Raji (cell line): Measurements from ENCODE around the gene GNAS.

Experiments
- POLR2A ChIP-seq: IDR thresholded peaks from 2 replicates; pipeline ENCODE4 v1.6.1; 2011; ENCODE audit warnings: low read depth, low read length, control low read depth; ENCODE audit not compliant: insufficient read depth

Gene GNAS

DNA sequence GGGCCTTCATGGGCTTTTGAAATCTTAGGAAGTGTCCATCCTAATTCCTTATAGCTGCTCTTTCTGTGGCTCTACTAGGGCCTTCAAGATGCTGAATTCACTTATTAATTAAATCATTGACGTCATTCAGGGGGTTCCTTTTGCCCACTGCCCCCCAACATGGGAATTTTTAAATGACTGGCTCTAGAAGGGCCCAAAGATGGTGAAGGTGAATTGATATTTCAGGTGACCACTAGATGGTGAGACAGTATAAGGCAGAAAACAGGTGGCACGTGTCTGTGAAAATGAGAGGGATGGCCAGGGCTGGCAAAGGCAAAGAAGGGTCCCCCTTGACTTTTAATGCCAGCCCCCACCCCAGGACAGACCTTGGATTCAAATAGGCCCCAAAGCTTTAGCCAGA lies 11.8 kb downstream of the GNAS start:
- no peak for TF ChIP-seq POLR2A

DNA sequence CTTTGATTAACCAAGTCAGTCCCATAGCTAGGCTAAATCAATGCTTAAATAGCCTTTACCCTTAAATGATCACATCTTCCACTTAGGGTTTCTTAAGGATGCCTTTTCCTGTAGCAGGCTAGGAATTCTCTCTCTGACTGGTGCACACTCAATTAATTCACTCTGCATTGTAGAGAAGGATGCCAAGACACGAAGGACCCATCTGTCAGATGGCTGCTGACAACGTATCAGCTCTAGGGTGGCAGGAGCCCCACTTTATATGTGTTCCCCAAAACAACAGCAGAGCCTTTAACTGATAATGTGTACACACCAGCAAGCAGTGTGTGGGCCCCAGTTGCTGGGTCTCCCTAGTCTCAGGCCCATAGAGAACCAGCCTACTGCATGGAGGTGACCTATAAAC lies 13.3 kb downstream of the GNAS start:
- no peak for TF ChIP-seq POLR2A

DNA sequence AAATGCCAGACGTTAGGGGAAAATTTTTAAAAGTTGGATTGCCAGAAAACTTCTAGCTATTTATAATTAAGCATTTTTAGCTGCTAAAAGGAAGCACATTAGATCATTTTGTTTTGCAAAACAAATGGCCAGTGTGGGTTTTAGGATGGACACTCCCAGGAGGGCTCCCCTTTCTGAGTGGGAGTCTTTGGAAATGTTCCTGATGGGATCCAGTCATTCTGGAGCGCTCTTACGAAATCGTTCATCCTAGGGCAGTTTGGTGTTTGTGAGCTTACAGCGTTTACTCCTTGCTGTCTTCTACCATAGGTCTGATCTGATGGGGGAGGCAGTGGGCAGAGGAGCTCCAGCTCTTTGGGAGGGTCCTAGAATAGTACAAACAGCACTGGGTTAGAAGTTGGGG lies 14.7 kb downstream of the GNAS start:
- no peak for TF ChIP-seq POLR2A

DNA sequence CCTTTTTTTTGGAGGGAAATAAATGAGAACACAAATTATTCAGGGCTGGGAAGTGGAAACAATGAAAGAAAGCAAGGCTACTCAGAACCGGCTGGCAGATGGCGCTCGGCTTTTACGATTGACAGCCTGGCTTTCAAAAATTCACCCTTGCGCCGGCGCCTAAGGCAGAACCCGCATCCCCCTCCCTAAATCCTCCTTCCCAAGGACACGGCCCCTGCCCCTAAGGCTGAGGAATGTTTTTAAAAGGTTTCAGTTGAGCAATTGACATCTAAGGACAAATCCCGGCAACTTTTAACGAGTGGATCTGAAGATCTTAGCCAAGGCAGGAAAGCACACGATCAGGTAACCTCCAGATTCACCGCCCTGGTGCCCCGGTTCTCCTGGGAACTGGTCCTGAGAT lies 16.3 kb downstream of the GNAS start:
- TF ChIP-seq POLR2A: no peak

DNA sequence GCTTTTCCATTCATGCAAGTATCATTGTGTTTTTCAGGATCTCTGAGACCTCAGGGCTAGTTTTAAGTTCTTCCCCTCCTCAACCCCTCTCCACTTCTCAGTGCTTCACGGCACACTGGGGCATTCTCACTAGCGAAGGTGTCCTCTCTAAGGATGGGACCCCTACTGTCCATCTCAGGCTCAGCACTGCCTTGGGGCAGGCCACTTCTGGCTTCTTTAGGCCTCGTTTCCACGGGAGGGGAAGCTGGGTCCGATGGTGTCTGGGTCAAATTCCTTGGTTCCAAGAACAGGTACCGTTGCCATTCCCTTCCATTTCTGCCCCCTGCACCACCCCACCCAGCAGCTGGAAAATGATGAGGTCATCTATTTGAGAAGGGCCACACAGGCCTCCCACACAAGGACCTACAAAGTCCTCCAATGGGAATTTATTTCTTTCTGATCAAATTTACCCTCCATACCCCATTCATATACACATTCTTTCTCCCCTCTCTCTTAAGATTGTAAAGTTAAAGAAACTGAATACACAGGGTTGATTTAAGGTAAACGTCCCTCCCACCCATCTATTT lies 17.2 kb downstream of the GNAS start:
- TF ChIP-seq POLR2A: no peak

DNA sequence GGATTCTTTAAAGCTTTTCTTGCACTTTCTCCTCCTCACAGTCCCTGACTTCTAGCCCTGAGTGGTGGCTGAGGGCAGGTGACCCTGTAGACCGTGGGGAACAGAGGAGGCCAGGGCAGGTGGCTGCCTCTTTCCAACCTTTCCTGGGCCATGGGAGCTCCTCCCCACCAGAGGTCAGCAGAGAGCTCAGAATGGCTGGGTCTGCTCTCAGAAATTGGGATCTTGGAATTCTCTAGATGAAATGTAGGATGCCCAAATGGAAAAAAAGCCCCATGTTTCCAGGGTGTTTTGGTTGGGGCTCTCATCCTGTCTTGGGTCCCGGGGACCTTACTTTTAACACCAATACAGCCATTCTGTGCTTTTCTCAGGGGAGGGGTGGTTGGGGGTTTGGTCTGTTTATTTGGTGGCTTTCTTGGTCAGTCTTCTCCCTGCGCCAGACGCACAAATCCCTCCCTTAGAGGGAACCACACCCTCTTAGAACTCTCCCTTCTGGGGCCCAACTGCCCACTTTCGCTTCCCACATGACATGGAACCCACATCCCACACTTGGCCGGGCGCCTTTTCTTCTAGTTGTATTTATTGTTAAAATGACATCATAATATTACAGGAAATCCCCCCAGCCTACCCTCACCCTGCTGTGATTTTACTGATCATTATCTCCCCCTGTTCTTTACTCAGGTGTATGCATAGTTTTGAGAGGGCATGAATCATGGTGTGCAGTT lies 17.9 kb downstream of the GNAS start:
- no peak for TF ChIP-seq POLR2A

DNA sequence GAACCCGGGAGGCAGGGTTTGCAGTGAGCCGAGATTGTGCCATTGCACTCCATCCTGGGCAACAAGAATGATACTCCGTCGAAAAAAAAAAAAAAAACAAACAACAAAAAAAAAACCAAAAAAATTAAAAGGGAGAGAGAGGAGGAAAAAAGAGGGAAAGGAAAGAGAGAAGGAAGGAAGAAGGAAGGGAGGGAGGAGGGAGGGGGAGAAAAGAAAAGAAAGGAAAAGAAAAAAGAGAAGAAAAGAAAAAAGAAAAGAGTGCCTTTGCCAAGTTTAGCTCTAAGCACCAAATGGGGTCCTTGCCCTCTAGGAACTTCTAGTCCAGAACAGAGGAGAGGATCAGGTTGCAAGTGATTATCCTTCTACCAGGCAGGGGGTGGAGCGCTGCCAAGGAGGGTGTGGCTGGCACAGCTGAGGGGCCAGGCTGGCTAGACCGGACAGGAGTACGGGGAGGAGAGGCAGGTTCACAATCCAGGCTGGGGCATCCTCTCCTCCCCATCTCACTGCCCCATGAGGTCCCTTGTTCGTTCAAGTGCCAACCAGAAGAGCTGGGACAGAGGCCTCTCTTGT lies 19.1 kb downstream of the GNAS start:
- TF ChIP-seq POLR2A: no peak

DNA sequence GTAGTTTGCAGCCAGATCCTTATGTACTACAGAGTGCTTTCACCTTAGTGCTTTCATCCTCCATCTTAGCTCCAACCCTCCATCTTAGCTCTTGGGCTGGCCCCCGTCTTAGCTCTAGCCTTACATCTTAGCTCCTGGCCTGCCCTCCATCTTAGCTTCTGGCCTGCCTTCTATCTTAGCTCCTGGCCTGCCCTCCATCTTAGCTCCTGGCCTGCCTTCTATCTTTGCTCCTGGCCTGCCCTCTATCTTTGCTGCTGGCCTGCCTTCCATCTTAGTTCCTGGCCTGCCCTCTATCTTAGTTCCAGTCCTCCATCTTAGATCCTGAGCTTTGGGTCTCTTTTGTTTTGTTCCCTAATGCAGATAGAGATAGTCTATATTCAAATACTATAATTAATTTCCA lies 22.0 kb downstream of the GNAS start:
- no peak for TF ChIP-seq POLR2A

DNA sequence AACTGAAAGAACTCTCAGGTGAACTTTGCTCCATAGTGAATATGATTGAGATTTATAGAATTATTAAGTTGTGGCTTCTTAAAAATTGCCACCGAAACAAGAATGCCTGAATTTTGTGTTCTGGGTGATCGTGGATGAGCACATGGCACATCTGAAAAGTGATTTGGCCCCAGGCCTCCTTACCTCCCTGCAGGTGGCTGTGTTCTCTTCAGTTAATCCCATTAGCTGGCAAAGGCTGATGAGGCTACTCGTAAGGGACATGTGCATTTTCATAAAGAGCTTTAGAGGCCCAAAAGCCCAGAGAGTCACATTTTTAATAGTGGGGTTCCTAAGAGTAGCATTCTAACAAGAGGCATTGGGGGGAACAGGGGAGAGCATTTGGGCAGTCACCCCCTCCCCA lies 22.6 kb downstream of the GNAS start:
- no peak for TF ChIP-seq POLR2A

DNA sequence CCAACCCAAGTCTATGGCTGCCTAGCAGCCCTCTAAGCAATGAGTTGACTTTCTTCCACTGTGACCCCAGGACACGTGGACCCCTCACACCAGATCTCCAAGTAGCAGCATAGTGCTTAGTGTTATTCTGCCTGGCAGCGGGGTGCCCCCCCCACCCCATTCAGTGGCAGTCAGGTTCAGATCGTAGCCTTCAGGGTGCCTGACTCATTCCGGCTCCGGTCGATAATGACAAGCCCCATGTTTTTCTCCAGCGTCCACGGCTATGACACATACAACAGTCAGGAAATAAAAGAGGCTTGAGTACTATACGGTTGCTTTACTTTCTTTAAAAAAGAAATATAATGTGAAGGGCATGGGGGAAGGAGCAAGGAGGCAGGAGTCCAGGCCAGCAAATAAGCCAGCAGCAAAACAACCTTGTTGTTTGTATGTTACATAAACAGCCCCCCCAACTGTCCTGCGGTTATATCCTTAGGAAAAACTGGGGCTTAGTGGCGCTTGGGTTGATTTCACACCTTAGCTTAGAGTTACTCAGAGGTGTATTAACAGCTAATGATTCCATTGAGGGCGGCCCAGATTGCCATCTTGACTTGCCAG lies 23.1 kb downstream of the GNAS start:
- no peak for TF ChIP-seq POLR2A

DNA sequence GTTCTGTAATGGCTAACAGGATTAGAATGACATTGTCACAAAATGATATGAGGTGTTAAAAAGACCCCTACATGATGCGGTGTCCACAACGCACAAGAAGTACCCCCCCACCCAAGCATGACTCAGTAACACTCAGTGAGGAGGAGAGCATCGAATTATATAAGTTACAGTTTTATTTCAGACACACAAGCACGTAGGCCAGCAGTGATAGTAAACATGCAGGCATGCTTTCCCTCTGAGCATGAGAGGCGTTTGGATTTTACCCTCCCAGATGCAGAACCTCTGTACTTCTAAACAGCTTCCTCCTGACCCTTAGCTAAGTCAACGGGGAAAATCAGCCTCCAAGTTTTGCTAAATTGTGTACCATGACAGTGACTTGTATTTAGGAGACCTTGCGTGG lies 23.9 kb downstream of the GNAS start:
- no peak for TF ChIP-seq POLR2A

DNA sequence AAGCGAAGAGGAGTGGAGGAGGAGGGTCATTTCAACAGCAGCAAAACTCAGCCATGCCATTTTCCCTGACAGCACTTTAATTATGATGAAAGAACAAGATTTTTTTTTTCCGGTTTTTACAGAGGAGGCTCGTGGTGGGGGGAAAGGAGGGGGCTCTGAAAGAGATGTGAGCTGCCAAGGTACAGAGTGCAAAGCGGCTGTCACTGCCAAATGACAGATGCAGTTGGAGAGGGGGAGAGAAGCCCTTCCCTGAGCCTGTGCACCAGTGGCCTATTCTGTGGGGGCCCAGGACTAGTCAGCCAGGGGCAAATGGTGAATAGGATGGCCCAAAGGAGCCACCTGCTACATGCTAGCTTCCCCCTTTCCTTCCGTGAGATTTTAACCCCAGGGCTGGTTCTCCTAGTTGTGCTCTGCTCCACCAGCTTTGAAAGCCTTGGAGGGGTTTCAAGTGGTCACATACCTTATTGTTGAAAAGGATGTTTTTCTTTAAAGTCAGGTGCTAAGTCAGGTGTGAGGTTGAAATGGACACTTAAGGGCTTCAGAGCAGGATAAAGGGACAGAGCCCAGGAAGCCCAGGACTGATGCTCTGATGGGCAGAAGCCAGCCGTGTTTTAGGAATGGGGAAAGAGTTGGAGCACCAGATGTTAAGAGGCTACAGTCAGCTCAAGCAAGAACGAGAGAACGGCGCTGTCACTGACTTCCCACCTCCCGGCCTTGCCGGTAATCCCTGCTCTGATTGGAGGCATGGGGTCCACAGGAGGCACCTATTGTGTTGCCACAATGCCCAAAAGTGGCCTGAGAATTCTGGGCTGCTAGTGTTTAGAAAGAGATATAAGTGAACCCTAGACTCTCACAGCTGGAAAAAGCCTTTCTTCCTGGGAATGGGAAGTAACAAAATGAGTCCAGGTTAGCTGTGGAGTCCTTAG lies 24.8 kb downstream of the GNAS start:
- TF ChIP-seq POLR2A: no peak

DNA sequence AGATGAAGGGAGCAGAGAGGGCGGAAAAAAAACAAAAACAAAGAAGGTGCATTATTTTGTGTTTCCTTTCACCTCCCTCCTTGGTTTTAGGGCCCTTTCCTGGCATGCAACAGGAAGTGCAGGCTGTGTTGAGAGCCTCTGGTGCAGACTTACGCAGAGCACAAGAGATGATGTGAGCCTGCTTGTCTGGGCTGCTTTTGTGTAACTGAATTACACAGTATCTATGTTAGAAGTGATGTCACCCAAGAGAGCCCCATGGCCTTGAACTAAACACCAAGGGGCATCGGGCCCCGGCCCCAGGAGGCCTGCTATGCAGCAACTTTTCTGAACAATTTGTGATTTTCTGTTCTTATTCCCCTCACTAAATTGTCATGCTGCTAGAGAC lies 25.5 kb downstream of the GNAS start:
- no peak for TF ChIP-seq POLR2A

DNA sequence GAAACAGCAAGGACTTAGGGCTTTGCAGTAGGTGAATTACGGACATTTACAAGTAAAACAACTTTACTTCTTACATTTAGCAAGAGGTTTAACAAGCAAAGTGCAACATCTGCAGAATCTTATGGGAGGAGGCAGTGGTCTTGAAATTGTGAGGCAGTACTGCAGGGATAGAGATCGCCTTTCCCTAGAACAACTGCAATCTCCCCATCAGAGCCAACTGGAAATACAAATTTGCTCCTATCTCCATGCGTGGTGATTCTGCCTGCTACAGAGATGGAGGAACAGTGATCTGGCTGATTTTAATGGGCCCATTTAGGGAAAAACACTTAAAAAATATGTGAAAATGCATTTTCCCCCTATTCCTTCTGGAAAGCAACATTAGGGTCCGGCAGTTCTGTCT lies 25.9 kb downstream of the GNAS start:
- no peak for TF ChIP-seq POLR2A

DNA sequence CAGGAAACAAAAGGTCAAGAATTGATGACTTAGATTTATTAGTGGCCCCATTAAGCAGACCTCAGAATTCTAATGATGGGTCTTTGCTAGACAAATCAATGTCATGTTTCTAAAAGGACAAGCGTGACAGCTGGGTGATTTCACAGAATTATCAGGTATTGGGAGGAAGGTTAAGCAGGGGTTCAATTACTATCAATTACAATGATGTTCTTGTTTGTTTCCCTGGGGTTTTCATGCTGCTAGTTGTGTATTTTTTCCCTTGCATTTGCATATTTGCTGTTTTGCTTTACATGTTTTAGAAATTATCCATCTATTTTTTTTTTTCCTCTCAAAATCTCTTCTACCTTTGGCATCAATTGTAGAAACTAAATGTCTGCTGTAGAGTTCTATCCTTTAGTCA lies 27.9 kb downstream of the GNAS start:
- no peak for TF ChIP-seq POLR2A
